ENCODE results near the gene PPP1R27.

The PPP1R27 gene

DNA sequence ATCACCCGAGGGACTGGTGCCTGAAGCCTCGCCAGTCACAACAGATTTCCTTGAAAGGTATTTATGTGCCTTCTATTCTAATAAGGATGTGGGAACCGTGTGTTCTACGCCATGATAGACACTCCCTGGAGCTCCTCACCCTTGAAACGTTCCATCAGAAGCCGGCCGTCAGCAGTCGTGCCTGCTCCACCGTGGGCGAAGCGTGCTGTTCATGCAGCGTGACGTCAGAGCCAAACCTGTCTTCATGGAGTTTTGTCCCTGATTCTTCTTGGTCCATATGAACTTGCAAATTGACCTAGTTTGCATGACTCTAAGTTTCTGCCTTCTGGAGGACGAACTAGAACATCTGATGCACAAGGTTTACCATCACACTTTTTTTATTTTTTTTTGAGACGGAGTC, 4.5 kb upstream of the PPP1R27 start:
- Histone ChIP-seq H3K9ac (ENCODE audit: low read depth, low read length) (no peak overlapping the region), H3K27ac (ENCODE audit: low read depth, low read length) (no peak overlapping the region), H3K4me1 (ENCODE audit: control insufficient read depth, insufficient read depth, low read length) (no peaks in the 10 kb centered on the region), H3K36me3 (ENCODE audit: control insufficient read depth, insufficient read depth, low read length) (peaks cover 15% of the 10 kb centered on the region), H3K4me3 (ENCODE audit: low read depth, low read length) (no peak overlapping the region), H3K27me3 (ENCODE audit: control insufficient read depth, insufficient read depth, low read length) (no peaks in the 10 kb centered on the region), H3K9me3 (ENCODE audit: control insufficient read depth, insufficient read depth, low read length) (no peaks in the 10 kb centered on the region)

DNA sequence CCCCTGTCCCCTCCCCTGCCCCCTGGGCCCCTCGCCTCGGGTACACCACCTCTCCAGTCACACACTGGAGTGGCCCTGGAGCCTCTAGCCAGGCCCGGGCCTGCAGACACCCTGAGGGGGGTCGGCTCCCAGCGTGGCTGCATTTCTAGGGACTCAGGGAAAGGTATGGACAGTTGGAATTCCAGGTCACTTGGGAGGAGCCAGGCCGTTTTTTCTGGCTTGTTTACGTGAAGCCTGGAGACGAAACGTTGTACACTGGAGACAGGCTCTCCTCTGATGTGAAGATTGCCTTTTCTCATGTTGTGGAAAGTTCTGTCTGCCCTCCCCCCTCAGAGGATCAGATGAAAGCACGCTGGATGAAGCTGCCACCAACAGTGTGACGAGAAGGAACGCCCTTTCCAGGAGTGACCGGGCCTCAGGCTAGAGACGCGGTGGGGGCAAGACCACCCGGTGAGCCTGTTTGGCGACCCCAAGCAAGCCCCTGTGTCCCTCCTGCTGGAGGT, 4.0 kb upstream of the PPP1R27 start:
- Histone ChIP-seq H3K27ac (ENCODE audit: low read depth, low read length) (no peak overlapping the region), H3K27me3 (ENCODE audit: control insufficient read depth, insufficient read depth, low read length) (no peaks in the 10 kb centered on the region), H3K4me1 (ENCODE audit: control insufficient read depth, insufficient read depth, low read length) (no peaks in the 10 kb centered on the region), H3K9ac (ENCODE audit: low read depth, low read length) (no peak overlapping the region), H3K36me3 (ENCODE audit: control insufficient read depth, insufficient read depth, low read length) (peaks cover 10% of the 10 kb centered on the region), H3K4me3 (ENCODE audit: low read depth, low read length) (no peak overlapping the region), H3K9me3 (ENCODE audit: control insufficient read depth, insufficient read depth, low read length) (no peaks in the 10 kb centered on the region)

DNA sequence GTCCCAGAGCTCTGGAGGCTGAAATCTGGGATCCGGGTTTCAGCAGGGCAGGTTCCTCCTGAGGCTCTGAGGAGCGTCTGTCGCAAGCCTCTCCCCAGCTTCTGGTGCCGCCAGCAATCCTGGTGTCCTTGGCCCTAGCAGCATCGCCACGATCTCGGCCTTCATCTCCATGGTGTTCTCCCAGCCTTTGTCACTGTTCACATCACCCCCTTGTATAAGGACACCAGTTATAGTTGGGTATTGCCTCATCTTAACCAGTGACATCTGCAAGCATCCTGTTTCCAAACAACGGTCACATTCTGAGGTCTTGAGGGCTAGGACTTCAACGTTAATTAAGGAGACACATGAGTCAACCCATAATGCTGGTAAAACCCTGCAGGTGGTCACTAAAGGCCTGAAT, 2.8 kb upstream of the PPP1R27 start:
- Histone ChIP-seq H3K27ac (ENCODE audit: low read depth, low read length) (no peak overlapping the region), H3K27me3 (ENCODE audit: control insufficient read depth, insufficient read depth, low read length) (no peaks in the 10 kb centered on the region), H3K4me3 (ENCODE audit: low read depth, low read length) (no peak overlapping the region), H3K9me3 (ENCODE audit: control insufficient read depth, insufficient read depth, low read length) (no peaks in the 10 kb centered on the region), H3K9ac (ENCODE audit: low read depth, low read length) (no peak overlapping the region), H3K4me1 (ENCODE audit: control insufficient read depth, insufficient read depth, low read length) (no peaks in the 10 kb centered on the region), H3K36me3 (ENCODE audit: control insufficient read depth, insufficient read depth, low read length) (no peaks in the 10 kb centered on the region; the same call in 1 of the 2 replicates)

DNA sequence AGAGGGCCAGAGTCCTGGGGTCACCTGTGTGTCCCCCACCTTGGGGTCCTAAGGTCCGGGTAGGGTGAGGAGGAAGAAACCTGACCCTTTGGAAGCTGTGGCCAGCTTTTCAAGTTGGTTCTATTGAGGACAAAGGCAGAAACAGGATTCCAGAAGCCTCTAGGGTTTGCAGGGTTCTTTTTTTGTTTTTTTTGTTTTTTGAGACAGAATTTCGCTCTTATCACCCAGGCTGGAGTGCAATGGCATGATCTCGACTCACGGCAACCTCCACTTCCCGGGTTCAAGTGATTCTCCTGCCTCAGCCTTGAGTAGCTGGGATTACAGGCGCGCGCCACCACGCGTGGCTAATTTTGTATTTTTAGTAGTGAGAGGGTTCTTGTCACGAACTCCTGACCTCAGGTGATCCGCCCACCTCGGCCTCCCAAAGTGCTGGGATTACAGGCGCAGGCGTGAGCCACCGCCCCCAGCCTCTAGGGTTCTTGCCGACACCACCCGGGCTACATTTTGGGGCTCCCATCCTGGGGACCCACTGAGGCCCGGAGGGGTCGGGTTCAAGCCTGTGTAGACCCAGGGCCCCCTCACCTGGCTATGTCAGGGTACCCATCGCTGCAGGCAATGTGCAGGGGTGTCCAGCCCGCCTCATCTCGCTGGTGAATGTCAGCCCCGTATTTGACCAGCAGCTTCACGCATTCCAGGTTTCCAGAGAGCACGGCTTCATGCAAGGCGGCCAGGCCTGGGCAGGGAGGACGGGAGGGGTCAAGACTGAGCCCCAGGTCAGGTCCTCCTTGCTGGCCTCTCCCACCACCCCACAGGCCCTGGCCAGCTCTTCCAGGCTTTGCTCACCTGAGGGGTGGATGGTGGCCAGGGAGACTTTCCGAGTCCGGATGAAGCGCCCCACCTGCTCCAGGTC, 674 bp downstream of the PPP1R27 start:
- no peaks in the 10 kb centered on the region for H3K36me3 ChIP-seq (ENCODE audit: control insufficient read depth, insufficient read depth, low read length)
- H3K9ac ChIP-seq (ENCODE audit: low read depth, low read length), result peak overlapping the region; percentile 94
- peak overlapping the region; percentile 94 for H3K27ac ChIP-seq (ENCODE audit: low read depth, low read length)

DNA sequence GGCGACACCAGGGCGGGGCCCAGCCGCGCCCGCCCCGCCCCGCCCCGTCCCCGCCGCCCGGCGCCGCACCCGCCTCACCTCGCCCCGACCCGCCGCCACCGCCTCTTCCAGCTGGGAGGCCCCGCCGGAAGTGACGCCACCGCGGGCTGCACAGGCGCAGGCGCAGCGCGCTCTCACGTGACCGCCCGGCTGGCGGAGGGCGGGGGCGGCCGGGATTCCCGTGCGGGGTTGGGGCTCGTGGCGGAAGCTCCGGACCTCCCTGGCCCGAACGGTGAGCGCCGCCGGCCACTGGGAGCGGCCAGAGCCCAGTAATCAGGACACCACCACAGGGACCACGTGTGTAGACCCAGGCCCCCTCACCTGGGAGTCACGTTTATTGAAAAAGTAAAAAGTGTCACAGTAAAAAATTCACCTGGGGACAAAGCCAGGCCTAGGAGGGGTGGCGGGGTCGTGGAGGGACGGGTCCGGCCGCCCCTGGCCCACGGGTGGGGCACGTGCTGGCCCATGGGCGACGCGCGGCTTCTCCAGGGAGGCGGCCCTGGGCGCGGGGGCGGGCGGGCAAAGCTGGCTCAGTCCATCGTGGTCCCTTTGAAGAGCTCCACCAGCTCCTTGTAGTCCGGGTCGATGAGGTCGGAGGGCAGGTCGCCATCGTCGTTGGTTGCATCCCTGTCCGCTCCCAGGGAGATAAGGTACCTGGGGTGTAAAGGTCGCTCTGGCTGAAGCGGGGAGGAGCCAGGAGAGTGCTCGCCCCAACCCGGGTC, 1.5 kb downstream of the PPP1R27 start, which contains the start of gene MCRIP1:
TSS of gene MCRIP1 (minus strand) at position 132 of the 761 bp plus-strand sequence. CDS start 8,785 bp downstream, outside the sequence.
- H3K4me3 ChIP-seq (ENCODE audit: low read depth, low read length), result peak within 1 kb of the TSS; percentile 90
- peak within 1 kb of the TSS; percentile 94 for H3K9ac ChIP-seq (ENCODE audit: low read depth, low read length)
- peak within 1 kb of the TSS; percentile 94 for H3K27ac ChIP-seq (ENCODE audit: low read depth, low read length)
- H3K9me3 ChIP-seq (ENCODE audit: control insufficient read depth, insufficient read depth, low read length), result no peaks in the 10 kb centered on the region
- H3K36me3 ChIP-seq (ENCODE audit: control insufficient read depth, insufficient read depth, low read length), result no peaks in the 10 kb centered on the region
- peaks cover 8% of the 10 kb centered on the region for H3K4me1 ChIP-seq (ENCODE audit: control insufficient read depth, insufficient read depth, low read length)
- H3K27me3 ChIP-seq (ENCODE audit: control insufficient read depth, insufficient read depth, low read length), result no peaks in the 10 kb centered on the region

More for the DNA sequence above, 674 bp downstream of the PPP1R27 start:
- H3K4me3 ChIP-seq (ENCODE audit: low read depth, low read length), result peak overlapping the region; percentile 90
- no peaks in the 10 kb centered on the region for H3K27me3 ChIP-seq (ENCODE audit: control insufficient read depth, insufficient read depth, low read length)
- H3K4me1 ChIP-seq (ENCODE audit: control insufficient read depth, insufficient read depth, low read length), result peaks cover 8% of the 10 kb centered on the region
- no peaks in the 10 kb centered on the region for H3K9me3 ChIP-seq (ENCODE audit: control insufficient read depth, insufficient read depth, low read length)

DNA sequence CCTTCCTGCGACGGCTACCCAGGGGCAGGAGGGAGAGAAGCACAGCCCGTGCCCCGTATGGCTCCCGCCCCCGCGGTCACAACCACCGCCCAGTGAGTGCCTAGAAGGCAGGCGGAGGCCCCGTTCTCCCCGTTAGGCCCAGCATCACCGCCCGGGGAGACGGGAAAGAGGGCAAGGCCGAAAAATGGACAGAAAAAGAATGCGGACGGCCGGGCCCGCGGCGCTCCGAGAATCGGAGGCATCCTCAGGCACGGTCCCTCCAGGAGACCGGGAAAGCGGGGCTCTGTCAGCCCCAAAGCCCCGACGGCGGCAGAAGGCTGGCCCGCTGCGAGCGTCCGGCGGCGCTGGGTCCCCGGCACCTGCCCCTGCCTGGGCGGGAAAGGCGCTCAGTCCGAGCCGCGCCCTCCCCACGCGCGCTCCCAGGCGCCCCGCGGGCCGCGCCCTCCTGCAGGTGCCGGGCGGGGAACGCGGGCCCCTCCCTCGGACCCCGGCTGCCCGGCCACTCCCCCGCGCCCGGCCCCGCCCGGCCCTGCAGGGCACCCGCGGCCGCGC, 2.2 kb downstream of the PPP1R27 start:
- Histone ChIP-seq H3K27me3 (ENCODE audit: control insufficient read depth, insufficient read depth, low read length) (no peaks in the 10 kb centered on the region), H3K4me3 (ENCODE audit: low read depth, low read length) (peak overlapping the region; percentile 88), H3K4me1 (ENCODE audit: control insufficient read depth, insufficient read depth, low read length) (peaks cover 8% of the 10 kb centered on the region), H3K9me3 (ENCODE audit: control insufficient read depth, insufficient read depth, low read length) (no peaks in the 10 kb centered on the region), H3K36me3 (ENCODE audit: control insufficient read depth, insufficient read depth, low read length) (no peaks in the 10 kb centered on the region), H3K9ac (ENCODE audit: low read depth, low read length) (peak overlapping the region; percentile 65; the same call in 1 of the 2 replicates), H3K27ac (ENCODE audit: low read depth, low read length) (peak overlapping the region; percentile 68)

DNA sequence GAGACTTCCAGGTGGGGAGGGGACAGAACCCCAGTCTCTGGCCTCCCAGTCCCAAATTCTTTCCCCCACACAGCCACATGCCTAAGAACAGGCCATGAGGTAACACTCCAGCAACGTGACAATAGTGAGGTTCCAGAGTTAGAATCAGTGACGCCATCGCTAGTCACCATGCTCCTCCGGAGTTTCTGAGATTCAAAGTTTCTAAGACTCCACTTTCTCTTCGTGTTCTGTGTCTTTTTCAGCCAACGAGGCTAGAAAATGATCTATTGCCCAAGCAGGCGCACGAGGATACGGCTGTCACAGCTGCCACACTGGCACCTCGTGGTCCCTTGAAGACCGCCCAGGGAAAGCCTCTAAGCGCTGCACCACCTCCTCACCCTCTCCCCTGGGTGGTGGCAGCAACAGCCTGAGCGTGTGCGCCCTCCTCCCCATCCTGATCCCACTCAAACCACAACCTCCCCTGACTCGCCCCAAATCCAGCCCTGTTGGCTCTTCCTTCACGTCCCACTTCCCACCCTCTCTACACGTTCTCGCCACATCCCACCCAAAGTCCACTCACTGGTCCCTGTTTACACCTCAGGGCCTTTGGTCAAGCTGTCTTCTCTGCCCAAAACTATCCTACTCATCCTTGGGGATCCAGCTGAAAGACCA, 2.8 kb downstream of the PPP1R27 start:
- Histone ChIP-seq H3K27ac (ENCODE audit: low read depth, low read length) (peak overlapping the region; percentile 68), H3K27me3 (ENCODE audit: control insufficient read depth, insufficient read depth, low read length) (no peaks in the 10 kb centered on the region), H3K9me3 (ENCODE audit: control insufficient read depth, insufficient read depth, low read length) (no peaks in the 10 kb centered on the region), H3K4me3 (ENCODE audit: low read depth, low read length) (peak overlapping the region; percentile 88), H3K4me1 (ENCODE audit: control insufficient read depth, insufficient read depth, low read length) (peaks cover 8% of the 10 kb centered on the region), H3K9ac (ENCODE audit: low read depth, low read length) (peak overlapping the region; percentile 65; the same call in 1 of the 2 replicates), H3K36me3 (ENCODE audit: control insufficient read depth, insufficient read depth, low read length) (no peaks in the 10 kb centered on the region)

DNA sequence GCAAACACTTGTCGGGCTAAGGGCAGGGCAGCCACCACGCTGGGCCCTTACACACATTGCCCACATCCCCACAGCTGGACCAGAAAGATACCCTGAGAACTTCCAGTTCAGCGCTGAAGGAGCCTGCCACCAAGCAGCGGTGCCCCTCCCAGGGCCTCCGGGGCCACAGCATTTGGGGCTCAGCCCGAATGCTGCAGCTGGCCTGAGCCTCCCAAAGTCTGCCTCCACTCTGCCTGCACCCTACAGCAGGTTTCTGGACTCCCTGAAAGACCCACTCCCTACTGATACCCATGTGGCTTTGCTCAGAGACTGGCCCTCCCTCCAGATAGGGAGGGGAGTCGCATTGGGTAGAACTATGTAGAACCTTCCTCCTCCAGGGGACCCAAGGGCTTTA, 3.3 kb downstream of the PPP1R27 start:
- Histone ChIP-seq H3K4me3 (ENCODE audit: low read depth, low read length) (peak overlapping the region; percentile 88), H3K27me3 (ENCODE audit: control insufficient read depth, insufficient read depth, low read length) (no peaks in the 10 kb centered on the region), H3K27ac (ENCODE audit: low read depth, low read length) (no peak overlapping the region), H3K36me3 (ENCODE audit: control insufficient read depth, insufficient read depth, low read length) (no peaks in the 10 kb centered on the region), H3K9ac (ENCODE audit: low read depth, low read length) (no peak overlapping the region), H3K4me1 (ENCODE audit: control insufficient read depth, insufficient read depth, low read length) (peaks cover 8% of the 10 kb centered on the region), H3K9me3 (ENCODE audit: control insufficient read depth, insufficient read depth, low read length) (no peaks in the 10 kb centered on the region)

DNA sequence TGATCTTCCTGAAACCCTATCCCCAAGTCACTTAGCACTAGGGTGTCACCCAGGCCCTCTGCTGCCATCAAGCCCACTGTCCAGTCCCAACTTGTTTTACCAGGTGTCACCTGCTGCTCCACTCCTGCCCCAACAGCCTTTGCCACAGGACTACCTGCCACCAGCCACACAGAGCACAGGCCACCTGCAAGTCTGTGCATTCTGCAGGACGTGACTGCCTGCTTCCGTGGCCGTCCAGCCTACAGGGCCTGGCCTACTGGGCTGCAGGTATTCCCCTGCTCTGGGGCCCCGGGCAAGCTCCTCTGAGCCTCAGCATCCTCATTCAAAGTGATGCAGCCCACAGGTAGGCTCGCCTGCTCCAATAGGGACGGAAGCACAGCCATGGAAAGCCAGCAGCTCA, 5.0 kb downstream of the PPP1R27 start:
- H3K27ac ChIP-seq (ENCODE audit: low read depth, low read length), result no peak overlapping the region
- no peaks in the 10 kb centered on the region for H3K36me3 ChIP-seq (ENCODE audit: control insufficient read depth, insufficient read depth, low read length)
- no peak overlapping the region for H3K4me3 ChIP-seq (ENCODE audit: low read depth, low read length)
- H3K4me1 ChIP-seq (ENCODE audit: control insufficient read depth, insufficient read depth, low read length), result peaks cover 8% of the 10 kb centered on the region
- no peak overlapping the region for H3K9ac ChIP-seq (ENCODE audit: low read depth, low read length)
- H3K9me3 ChIP-seq (ENCODE audit: control insufficient read depth, insufficient read depth, low read length), result no peaks in the 10 kb centered on the region
- no peaks in the 10 kb centered on the region for H3K27me3 ChIP-seq (ENCODE audit: control insufficient read depth, insufficient read depth, low read length)

DNA sequence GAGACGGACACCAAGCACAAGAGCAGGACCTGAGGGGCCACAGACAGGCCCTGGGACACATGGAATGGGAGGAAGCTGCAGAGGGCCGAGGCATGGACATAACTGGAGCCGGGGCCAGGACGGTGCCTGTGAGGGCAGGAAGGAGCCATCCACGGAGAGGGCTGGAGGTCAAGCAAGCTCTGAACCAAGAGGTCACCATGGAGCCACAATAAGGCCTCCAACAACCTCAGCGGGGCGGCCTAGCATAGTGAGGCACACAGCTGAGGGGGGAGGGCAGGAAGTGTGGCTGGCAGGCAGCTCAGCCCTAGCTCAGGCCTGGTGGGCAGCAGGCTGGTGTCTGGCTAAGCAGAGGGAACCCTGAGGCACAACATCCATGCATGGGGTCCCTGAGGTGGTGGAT, 6.2 kb downstream of the PPP1R27 start:
- Histone ChIP-seq H3K4me3 (ENCODE audit: low read depth, low read length) (no peak overlapping the region), H3K27me3 (ENCODE audit: control insufficient read depth, insufficient read depth, low read length) (no peaks in the 10 kb centered on the region), H3K36me3 (ENCODE audit: control insufficient read depth, insufficient read depth, low read length) (no peaks in the 10 kb centered on the region), H3K9me3 (ENCODE audit: control insufficient read depth, insufficient read depth, low read length) (no peaks in the 10 kb centered on the region), H3K27ac (ENCODE audit: low read depth, low read length) (no peak overlapping the region), H3K9ac (ENCODE audit: low read depth, low read length) (no peak overlapping the region), H3K4me1 (ENCODE audit: control insufficient read depth, insufficient read depth, low read length) (peaks cover 8% of the 10 kb centered on the region)
